Measurements from ENCODE around the gene SERPINA5.

Gene SERPINA5

DNA sequence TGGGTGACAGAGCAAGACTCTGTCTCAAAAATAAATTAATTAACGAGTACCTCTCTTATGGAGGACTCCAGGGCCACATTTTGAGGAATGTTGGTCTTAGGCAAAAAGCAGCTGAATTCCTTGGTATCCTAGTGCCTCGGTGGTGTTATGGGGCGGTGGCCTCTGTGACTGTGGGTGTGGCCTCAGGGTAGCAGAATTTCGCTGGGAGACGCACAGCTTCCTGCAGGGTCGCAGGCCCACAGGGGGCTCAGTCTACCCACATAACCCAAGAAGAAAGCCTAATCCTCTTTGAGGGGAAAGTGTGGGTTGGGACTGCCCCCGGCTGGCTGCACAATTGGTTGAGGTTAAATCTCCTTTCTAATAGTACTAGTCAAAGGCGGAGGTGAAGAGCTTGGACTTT lies 31.2 kb upstream of the SERPINA5 start:
- H3K4me3 ChIP-seq (ENCODE audit: low read depth, low read length), result no peak overlapping the region
- H3K36me3 ChIP-seq (ENCODE audit: control insufficient read depth in 2 of 2, insufficient read depth in 1 of 2, low read length in 2 of 2), result no peaks in the 10 kb centered on the region
- no peaks in the 10 kb centered on the region for H3K9me3 ChIP-seq (ENCODE audit: control insufficient read depth, insufficient read depth, low read depth, low read length)
- TF ChIP-seq, protein P1, sequence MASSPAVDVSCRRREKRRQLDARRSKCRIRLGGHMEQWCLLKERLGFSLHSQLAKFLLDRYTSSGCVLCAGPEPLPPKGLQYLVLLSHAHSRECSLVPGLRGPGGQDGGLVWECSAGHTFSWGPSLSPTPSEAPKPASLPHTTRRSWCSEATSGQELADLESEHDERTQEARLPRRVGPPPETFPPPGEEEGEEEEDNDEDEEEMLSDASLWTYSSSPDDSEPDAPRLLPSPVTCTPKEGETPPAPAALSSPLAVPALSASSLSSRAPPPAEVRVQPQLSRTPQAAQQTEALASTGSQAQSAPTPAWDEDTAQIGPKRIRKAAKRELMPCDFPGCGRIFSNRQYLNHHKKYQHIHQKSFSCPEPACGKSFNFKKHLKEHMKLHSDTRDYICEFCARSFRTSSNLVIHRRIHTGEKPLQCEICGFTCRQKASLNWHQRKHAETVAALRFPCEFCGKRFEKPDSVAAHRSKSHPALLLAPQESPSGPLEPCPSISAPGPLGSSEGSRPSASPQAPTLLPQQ (tag by site-specific recombination; IDR thresholded peaks at IDR 0.05), result no peak
- TF ChIP-seq ZNF707 (tag by site-specific recombination; IDR thresholded peaks at IDR 0.05) (no peak), GLI4 (tag by site-specific recombination; IDR thresholded peaks at IDR 0.05) (no peak), ZNF292 (tag by site-specific recombination; IDR thresholded peaks at IDR 0.05; ENCODE audit: borderline replicate concordance, low read depth) (no peak)
- TF ChIP-seq, protein P2, sequence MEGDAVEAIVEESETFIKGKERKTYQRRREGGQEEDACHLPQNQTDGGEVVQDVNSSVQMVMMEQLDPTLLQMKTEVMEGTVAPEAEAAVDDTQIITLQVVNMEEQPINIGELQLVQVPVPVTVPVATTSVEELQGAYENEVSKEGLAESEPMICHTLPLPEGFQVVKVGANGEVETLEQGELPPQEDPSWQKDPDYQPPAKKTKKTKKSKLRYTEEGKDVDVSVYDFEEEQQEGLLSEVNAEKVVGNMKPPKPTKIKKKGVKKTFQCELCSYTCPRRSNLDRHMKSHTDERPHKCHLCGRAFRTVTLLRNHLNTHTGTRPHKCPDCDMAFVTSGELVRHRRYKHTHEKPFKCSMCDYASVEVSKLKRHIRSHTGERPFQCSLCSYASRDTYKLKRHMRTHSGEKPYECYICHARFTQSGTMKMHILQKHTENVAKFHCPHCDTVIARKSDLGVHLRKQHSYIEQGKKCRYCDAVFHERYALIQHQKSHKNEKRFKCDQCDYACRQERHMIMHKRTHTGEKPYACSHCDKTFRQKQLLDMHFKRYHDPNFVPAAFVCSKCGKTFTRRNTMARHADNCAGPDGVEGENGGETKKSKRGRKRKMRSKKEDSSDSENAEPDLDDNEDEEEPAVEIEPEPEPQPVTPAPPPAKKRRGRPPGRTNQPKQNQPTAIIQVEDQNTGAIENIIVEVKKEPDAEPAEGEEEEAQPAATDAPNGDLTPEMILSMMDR (tag by site-specific recombination; IDR thresholded peaks at IDR 0.05), result no peak
- CTCF ChIA-PET, result interaction anchor here (0.9 to 2.7 kb wide), 6 partner anchors 8 to 127 kb away, joined by 3 to 13 read pairs (median 6); partner anchors contain the start of gene SERPINA4
- no peaks in the 10 kb centered on the region for H3K4me1 ChIP-seq (ENCODE audit: control insufficient read depth, insufficient read depth, low read length)
- H3K27ac ChIP-seq (ENCODE audit: extremely low read depth, low read depth, low read length), result no peak overlapping the region
- POLR2A ChIA-PET, result no interaction called here

DNA sequence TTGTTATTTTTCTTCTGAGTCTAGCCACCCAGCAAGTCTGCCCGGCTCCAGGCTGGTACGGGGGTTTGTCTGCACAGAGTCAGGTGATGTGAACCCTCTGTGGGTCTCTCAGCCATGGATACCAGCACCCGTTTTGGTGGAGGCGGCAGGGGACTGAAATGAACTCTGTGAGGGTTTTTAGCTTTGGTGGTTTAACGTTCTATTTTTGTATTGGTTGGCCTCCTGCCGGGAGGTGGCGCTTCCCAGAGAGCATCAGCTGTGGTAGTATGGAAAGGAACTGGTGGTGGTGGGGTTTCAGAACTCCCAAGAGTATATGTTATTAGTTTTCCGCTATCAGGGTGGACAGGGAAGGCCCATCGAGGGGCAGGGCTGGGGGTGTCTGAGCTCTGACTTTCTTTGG lies 25.2 kb upstream of the SERPINA5 start:
- ChIA-PET CTCF (interaction anchor here (0.6 to 1.2 kb wide), 3 partner anchors 9 to 122 kb away, joined by 3 read pairs; no protein-coding TSS in a partner anchor), POLR2A (no interaction called here)
- no peaks in the 10 kb centered on the region for H3K9me3 ChIP-seq (ENCODE audit: control insufficient read depth, insufficient read depth, low read depth, low read length)
- H3K4me3 ChIP-seq (ENCODE audit: low read depth, low read length), result no peak overlapping the region
- no peak for TF ChIP-seq SCRT1 (tag by site-specific recombination; IDR thresholded peaks at IDR 0.05; ENCODE audit: borderline replicate concordance)
- TF ChIP-seq ZBTB8A (tag by site-specific recombination; IDR thresholded peaks at IDR 0.05), result no peak
- TF ChIP-seq ZNF24 (tag by site-specific recombination; IDR thresholded peaks at IDR 0.05), result no peak
- TF ChIP-seq ZNF785 (tag by site-specific recombination; IDR thresholded peaks at IDR 0.05), result no peak
- no peak for TF ChIP-seq GFI1B (tag by site-specific recombination; IDR thresholded peaks at IDR 0.05)
- TF ChIP-seq ZNF433 (tag by site-specific recombination; IDR thresholded peaks at IDR 0.05; ENCODE audit: low read depth), result no peak
- TF ChIP-seq, protein P3, sequence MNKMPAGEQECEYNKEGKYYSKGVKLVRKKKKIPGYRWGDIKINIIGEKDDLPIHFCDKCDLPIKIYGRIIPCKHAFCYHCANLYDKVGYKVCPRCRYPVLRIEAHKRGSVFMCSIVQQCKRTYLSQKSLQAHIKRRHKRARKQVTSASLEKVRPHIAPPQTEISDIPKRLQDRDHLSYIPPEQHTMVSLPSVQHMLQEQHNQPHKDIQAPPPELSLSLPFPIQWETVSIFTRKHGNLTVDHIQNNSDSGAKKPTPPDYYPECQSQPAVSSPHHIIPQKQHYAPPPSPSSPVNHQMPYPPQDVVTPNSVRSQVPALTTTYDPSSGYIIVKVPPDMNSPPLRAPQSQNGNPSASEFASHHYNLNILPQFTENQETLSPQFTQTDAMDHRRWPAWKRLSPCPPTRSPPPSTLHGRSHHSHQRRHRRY (tag by site-specific recombination; IDR thresholded peaks at IDR 0.05), result no peak
- TF ChIP-seq BCL11A (tag by site-specific recombination; IDR thresholded peaks at IDR 0.05; ENCODE audit: low read depth), result no peak
- no peak for TF ChIP-seq ZIC2 (tag by site-specific recombination; IDR thresholded peaks at IDR 0.05)
- TF ChIP-seq, protein P4, sequence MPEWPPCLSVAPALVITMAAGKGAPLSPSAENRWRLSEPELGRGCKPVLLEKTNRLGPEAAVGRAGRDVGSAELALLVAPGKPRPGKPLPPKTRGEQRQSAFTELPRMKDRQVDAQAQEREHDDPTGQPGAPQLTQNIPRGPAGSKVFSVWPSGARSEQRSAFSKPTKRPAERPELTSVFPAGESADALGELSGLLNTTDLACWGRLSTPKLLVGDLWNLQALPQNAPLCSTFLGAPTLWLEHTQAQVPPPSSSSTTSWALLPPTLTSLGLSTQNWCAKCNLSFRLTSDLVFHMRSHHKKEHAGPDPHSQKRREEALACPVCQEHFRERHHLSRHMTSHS (tag by site-specific recombination; IDR thresholded peaks at IDR 0.05), result no peak
- TF ChIP-seq, protein P5, sequence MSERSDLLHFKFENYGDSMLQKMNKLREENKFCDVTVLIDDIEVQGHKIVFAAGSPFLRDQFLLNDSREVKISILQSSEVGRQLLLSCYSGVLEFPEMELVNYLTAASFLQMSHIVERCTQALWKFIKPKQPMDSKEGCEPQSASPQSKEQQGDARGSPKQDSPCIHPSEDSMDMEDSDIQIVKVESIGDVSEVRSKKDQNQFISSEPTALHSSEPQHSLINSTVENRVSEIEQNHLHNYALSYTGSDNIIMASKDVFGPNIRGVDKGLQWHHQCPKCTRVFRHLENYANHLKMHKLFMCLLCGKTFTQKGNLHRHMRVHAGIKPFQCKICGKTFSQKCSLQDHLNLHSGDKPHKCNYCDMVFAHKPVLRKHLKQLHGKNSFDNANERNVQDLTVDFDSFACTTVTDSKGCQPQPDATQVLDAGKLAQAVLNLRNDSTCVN (tag by site-specific recombination; optimal IDR thresholded peaks at IDR 0.05), result no peak
- no peak for TF ChIP-seq ZBTB48 (tag by site-specific recombination; IDR thresholded peaks at IDR 0.05)
- TF ChIP-seq, protein P6, sequence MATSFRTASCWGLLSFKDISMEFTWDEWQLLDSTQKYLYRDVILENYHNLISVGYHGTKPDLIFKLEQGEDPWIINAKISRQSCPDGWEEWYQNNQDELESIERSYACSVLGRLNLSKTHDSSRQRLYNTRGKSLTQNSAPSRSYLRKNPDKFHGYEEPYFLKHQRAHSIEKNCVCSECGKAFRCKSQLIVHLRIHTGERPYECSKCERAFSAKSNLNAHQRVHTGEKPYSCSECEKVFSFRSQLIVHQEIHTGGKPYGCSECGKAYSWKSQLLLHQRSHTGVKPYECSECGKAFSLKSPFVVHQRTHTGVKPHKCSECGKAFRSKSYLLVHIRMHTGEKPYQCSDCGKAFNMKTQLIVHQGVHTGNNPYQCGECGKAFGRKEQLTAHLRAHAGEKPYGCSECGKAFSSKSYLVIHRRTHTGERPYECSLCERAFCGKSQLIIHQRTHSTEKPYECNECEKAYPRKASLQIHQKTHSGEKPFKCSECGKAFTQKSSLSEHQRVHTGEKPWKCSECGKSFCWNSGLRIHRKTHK (tag by site-specific recombination; IDR thresholded peaks at IDR 0.05), result no peak
- no peak for TF ChIP-seq ZBTB21 (tag by site-specific recombination; IDR thresholded peaks at IDR 0.05)
- no peak for TF ChIP-seq ZBTB17 (tag by site-specific recombination; IDR thresholded peaks at IDR 0.05)
- TF ChIP-seq ZNF677 (tag by site-specific recombination; IDR thresholded peaks at IDR 0.05), result no peak
- TF ChIP-seq ZNF560 (tag by site-specific recombination; IDR thresholded peaks at IDR 0.05; ENCODE audit: borderline replicate concordance), result no peak
- no peak for TF ChIP-seq MEIS1 (CRISPR knock-in tag; IDR thresholded peaks at IDR 0.05; ENCODE audit: borderline replicate concordance)
- no peak for TF ChIP-seq ZNF23 (tag by site-specific recombination; IDR thresholded peaks at IDR 0.05; ENCODE audit: borderline replicate concordance)
- H3K4me1 ChIP-seq (ENCODE audit: control insufficient read depth, insufficient read depth, low read length), result no peaks in the 10 kb centered on the region
- no peak overlapping the region for H3K27ac ChIP-seq (ENCODE audit: extremely low read depth, low read depth, low read length)
- no peaks in the 10 kb centered on the region for H3K36me3 ChIP-seq (ENCODE audit: control insufficient read depth in 2 of 2, insufficient read depth in 1 of 2, low read length in 2 of 2)

Data from HEK293 (cell line).